Tibial artery (tissue), 4 donors: Measurements from ENCODE around the gene DRC1.

ENCODE experiments used
- DNase-seq, 2 donors: peaks; one replicate each; pipeline ENCODE4 v3.0.0-alpha.2; 2019
- H3K27ac ChIP-seq, 2 donors: fragments of 200-600 bp; sonication (generic) in 1 of 2; 1 replicate in 1 of 2; 2 replicates in 1 of 2; pipeline ENCODE4 v1.5.1; 2018 to 2019; ENCODE audit warnings: mild to moderate bottlenecking in 1 of 2
- H3K27me3 ChIP-seq, 2 donors: fragments of 200-600 bp; sonication (generic) in 1 of 2; one replicate each; pipeline versions ENCODE4 v1.5.1 to v1.6.0; 2016 to 2019
- H3K36me3 ChIP-seq, 3 donors: fragments of 200-600 bp; sonication (generic) in 2 of 3; one replicate each; pipeline ENCODE4 v1.5.1; 2016 to 2019; ENCODE audit warnings: mild to moderate bottlenecking in 2 of 3
- H3K4me1 ChIP-seq, 4 donors: fragments of 200-600 bp; sonication (generic) in 2 of 4; 1 replicate in 3 of 4; 2 replicates in 1 of 4; pipeline ENCODE4 v1.5.1; 2016 to 2019
- H3K4me3 ChIP-seq, 2 donors: fragments of 200-600 bp; sonication (generic) in 1 of 2; 1 replicate in 1 of 2; 2 replicates in 1 of 2; pipeline ENCODE4 v1.5.1; 2018 to 2019; ENCODE audit warnings: mild to moderate bottlenecking in 2 of 2
- H3K9me3 ChIP-seq, 3 donors: fragments of 200-600 bp; sonication (generic) in 1 of 3; one replicate each; pipeline ENCODE4 v1.5.1; 2016 to 2019
- intact Hi-C: fragments of 100-400 bp; cut with DNase I; formaldehyde crosslinking; loops from one replicate; pipeline ENCODE4 v1.15.0; 2023; ENCODE audit warnings: low total_unique reads
- TF ChIP-seq, protein P1 (sequence below), 2 experiments: fragments of 200-600 bp in 1 of 2; fragments of 450-650 bp in 1 of 2; IDR thresholded peaks; one replicate each; pipeline ENCODE4 v1.5.1; 2017 to 2019; ENCODE audit warnings: antibody characterized with exemption in 2 of 2, mild to moderate bottlenecking in 1 of 2, moderate library complexity in 1 of 2

Gene DRC1

DNA sequence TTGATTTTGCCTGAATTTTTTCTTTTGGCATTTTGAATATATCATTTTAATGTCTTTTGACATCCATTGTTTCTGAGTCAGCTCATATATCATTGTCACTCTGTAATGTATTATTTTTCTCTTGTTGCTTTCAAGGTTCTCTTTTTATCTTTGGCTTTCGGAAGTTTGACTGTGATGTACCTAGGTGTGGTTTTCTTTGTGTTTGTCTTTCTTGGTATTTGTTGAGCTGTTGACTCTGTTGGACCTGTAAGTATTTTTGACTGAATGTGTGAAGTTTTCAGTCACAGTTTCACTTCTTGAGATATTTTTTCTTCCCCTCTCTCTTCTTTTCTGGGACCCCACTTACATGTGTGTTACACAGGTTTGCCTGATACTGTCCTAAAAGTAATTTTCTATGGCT is 24.9 kb upstream of the DRC1 start:
- no peak for DNase-seq
- Histone ChIP-seq H3K27ac (no peak overlapping the region), H3K27me3 (no peaks in the 10 kb centered on the region), H3K4me3 (no peak overlapping the region), H3K9me3 (no peaks in the 10 kb centered on the region), H3K4me1 (no peaks in the 10 kb centered on the region), H3K36me3 (peaks cover 3 to 54% (median 32%) of the 10 kb centered on the region in 3 donors)
- TF ChIP-seq, protein P1, sequence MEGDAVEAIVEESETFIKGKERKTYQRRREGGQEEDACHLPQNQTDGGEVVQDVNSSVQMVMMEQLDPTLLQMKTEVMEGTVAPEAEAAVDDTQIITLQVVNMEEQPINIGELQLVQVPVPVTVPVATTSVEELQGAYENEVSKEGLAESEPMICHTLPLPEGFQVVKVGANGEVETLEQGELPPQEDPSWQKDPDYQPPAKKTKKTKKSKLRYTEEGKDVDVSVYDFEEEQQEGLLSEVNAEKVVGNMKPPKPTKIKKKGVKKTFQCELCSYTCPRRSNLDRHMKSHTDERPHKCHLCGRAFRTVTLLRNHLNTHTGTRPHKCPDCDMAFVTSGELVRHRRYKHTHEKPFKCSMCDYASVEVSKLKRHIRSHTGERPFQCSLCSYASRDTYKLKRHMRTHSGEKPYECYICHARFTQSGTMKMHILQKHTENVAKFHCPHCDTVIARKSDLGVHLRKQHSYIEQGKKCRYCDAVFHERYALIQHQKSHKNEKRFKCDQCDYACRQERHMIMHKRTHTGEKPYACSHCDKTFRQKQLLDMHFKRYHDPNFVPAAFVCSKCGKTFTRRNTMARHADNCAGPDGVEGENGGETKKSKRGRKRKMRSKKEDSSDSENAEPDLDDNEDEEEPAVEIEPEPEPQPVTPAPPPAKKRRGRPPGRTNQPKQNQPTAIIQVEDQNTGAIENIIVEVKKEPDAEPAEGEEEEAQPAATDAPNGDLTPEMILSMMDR (IDR thresholded peaks at IDR 0.05): no peak
- intact Hi-C loops: no loop called here

DNA sequence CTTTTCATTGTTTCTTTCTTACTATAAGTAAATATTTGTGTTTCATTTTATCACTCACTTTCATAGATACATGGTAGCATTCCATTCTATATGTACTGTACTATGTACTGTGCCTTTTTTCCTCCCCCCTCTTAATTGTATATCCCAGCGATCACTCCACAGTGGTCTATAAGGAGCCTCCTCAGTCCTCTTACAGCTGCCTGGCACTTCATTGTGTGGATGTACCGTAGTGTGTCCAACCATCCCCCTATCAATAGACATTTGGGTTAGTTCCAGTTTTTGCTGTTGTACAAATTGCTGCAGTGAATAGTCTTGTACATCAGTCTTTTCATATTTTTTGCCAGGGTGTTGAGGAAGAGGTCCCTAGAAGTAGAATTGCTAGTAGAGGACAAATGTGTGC is 21.4 kb upstream of the DRC1 start:
- no peaks in the 10 kb centered on the region for H3K9me3 ChIP-seq
- TF ChIP-seq, protein P1 (IDR thresholded peaks at IDR 0.05): no peak
- intact Hi-C loops: no loop called here
- H3K4me1 ChIP-seq: no peaks in the 10 kb centered on the region
- DNase-seq: no peak
- H3K27ac ChIP-seq: no peak overlapping the region
- H3K36me3 ChIP-seq: peaks cover 3 to 36% (median 4%) of the 10 kb centered on the region in 3 donors
- H3K4me3 ChIP-seq: no peak overlapping the region
- no peaks in the 10 kb centered on the region for H3K27me3 ChIP-seq

DNA sequence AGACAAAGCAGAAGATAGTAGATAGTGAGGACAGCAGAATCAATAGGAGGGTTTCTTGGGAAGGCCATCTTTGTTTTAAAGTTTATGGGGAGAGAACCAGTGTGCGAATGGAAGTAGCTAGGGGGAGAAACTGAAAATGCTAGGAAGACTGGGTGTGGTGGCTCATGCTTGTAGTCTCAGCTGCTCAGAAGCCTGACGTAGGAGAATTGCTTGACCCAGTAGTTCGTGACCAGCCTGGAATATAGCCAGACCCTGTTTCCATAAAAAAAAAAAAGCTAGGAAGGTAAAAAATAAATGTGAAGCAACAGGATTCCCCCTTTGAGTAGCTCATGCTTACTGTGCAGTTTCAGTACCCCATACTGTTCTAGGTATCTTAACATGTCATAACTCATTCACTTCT is 19.2 kb upstream of the DRC1 start:
- no peaks in the 10 kb centered on the region for H3K4me1 ChIP-seq
- no peak overlapping the region for H3K4me3 ChIP-seq
- H3K36me3 ChIP-seq: peaks cover 0 to 22% (median 3%) of the 10 kb centered on the region in 3 donors
- no peaks in the 10 kb centered on the region for H3K27me3 ChIP-seq
- DNase-seq: no peak
- no peaks in the 10 kb centered on the region for H3K9me3 ChIP-seq
- TF ChIP-seq, protein P1 (IDR thresholded peaks at IDR 0.05): no peak
- intact Hi-C loops: no loop called here
- no peak overlapping the region for H3K27ac ChIP-seq

DNA sequence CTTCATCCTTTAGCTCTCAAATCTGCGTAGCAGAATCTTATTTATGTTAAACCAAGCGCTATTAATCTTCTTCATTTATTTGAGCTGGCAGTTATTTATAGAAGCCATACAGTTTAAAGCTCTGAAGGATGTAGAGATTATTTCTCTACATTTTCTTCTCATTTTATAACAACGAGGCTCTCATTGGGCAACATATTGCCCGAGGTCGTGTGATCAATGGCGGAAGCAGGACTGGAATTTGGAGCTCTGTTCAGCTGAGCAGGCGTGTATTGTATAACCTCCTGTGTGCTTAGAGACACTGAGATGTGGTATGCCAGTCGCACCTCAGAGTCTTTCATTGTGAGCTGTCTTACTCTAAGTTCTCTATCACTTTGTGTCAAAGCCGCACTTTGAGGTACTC is 17.5 kb upstream of the DRC1 start:
- Histone ChIP-seq H3K27me3 (no peaks in the 10 kb centered on the region), H3K27ac (no peak overlapping the region), H3K36me3 (peaks cover 4 to 22% (median 5%) of the 10 kb centered on the region in 3 donors), H3K4me3 (no peak overlapping the region), H3K9me3 (no peaks in the 10 kb centered on the region), H3K4me1 (no peaks in the 10 kb centered on the region)
- DNase-seq: no peak
- TF ChIP-seq, protein P1 (IDR thresholded peaks at IDR 0.05): no peak
- intact Hi-C loops: no loop called here

DNA sequence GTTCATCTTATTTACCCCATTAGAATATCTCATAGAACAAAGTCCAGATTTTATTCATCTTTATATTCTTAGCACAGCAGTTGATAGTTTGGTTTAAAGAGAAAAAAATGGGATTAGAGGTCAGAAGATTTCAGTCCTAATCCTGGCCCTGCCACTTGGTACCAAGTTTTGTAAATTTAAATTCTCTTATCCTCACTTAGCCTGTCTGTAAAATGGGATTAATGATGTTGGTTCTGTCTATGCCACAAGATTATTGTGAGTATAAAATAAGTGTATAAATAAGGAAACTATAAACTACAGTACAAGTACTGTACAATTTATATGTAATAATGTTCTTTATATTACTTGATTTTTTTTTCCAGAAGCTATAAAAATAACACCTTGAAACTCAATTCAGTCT is 17.1 kb upstream of the DRC1 start:
- H3K9me3 ChIP-seq: no peaks in the 10 kb centered on the region
- intact Hi-C loops: no loop called here
- H3K27me3 ChIP-seq: no peaks in the 10 kb centered on the region
- H3K4me1 ChIP-seq: no peaks in the 10 kb centered on the region
- no peak overlapping the region for H3K27ac ChIP-seq
- peaks cover 8 to 26% (median 8%) of the 10 kb centered on the region in 3 donors for H3K36me3 ChIP-seq
- DNase-seq: no peak
- no peak overlapping the region for H3K4me3 ChIP-seq
- TF ChIP-seq, protein P1 (IDR thresholded peaks at IDR 0.05): no peak

DNA sequence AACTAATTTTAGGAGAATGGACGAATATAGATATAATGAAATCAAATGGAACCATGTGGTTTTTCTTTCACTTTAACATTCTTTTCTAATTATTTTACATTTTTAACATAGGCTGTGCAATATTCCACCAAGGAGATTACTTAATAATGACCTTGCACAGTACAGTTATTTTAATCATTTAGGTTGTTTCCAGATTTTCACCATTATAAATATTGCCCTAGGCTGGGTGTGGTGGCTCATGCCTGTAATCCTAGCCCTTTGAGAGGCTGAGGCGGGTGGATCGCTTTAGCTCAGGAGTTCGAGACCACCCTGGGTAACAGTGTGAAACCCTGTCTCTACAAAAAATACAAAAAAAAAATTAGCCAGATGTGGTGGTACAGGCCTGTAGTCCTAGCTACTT is 14.5 kb upstream of the DRC1 start:
- no peaks in the 10 kb centered on the region for H3K27me3 ChIP-seq
- TF ChIP-seq, protein P1 (IDR thresholded peaks at IDR 0.05): no peak
- H3K27ac ChIP-seq: no peak overlapping the region
- no peaks in the 10 kb centered on the region for H3K9me3 ChIP-seq
- H3K4me1 ChIP-seq: no peaks in the 10 kb centered on the region
- peaks cover 17 to 35% (median 19%) of the 10 kb centered on the region in 3 donors for H3K36me3 ChIP-seq
- no peak for DNase-seq
- intact Hi-C loops: no loop called here
- no peak overlapping the region for H3K4me3 ChIP-seq
